Measurements from ENCODE around the gene ULBP1. TPM values are rescaled to one million over a fixed set of nuclear protein-coding genes. Genes with fewer than 3 reads are reported as not detected.
"Not testable (repeated sequence)": the region's sequence is repeated elsewhere in the genome, so short reads cannot be mapped to it uniquely, and the experiment has no call there.

The ULBP1 gene
- total RNA-seq, 1 experiment from 2014 or later, result 3.1 TPM

- Histone ChIP-seq H3K4me1 (ENCODE audit: control insufficient read depth, insufficient read depth, low read length) (peaks cover 8% of the 10 kb centered on the region), H3K4me3 (ENCODE audit: low read depth in 2 of 2, low read length in 2 of 2) (no peak overlapping the region), H3K27me3 (ENCODE audit: control insufficient read depth, insufficient read depth, low read length) (no peaks in the 10 kb centered on the region; the same call in 1 of the 2 replicates), H3K9me3 (ENCODE audit: control insufficient read depth, insufficient read depth, low read depth, low read length) (no peaks in the 10 kb centered on the region), H3K27ac (ENCODE audit: low read length) (no peak overlapping the region), H3K36me3 (ENCODE audit: control insufficient read depth, insufficient read depth, low read length) (no peaks in the 10 kb centered on the region; the same call in 1 of the 2 replicates)
- in situ Hi-C loops (cut with HindIII; ENCODE audit: low pct_unique_long_range_greater_than_20kb, low sequenced_read_pairs) (no loop called here), intact Hi-C loops (cut with micrococcal nuclease; ENCODE audit: unreplicated experiment) (no loop called here)
- no TSS peak for BruUV-seq (replicated peaks)
- ChIA-PET CTCF (no interaction called here), POLR2A (no interaction called here)
- no peak for TF ChIP-seq POLR2AphosphoS5 (IDR thresholded peaks at IDR 0.05; ENCODE audit: low read depth, low read length)
- TF ChIP-seq CTCF (IDR thresholded peaks at IDR 0.05), result no peak
- TF ChIP-seq SIN3A (IDR thresholded peaks at IDR 0.05; ENCODE audit: borderline replicate concordance, insufficient read depth, low read depth, low read length), result no peak
- TF ChIP-seq REST (IDR thresholded peaks at IDR 0.05; ENCODE audit: insufficient read depth in 1 of 2, low read depth in 2 of 2, low read length in 1 of 2), result no peak
- TF ChIP-seq TCF7L2 (IDR thresholded peaks at IDR 0.05; ENCODE audit: low read depth, low read length), result no peak
- DNase-seq (ENCODE audit: low read depth, low spot score) (no peak), ATAC-seq (no peak)
Measured at GRCh38 chr6:150002710-150003109, 39.0 kb downstream of the ULBP1 start.

- BruUV-seq (replicated peaks); in situ Hi-C loops (cut with HindIII; ENCODE audit: low pct_unique_long_range_greater_than_20kb, low sequenced_read_pairs); H3K4me3 ChIP-seq (ENCODE audit: low read depth in 2 of 2, low read length in 2 of 2); CTCF ChIA-PET; H3K36me3 ChIP-seq (ENCODE audit: control insufficient read depth, insufficient read depth, low read length); H3K4me1 ChIP-seq (ENCODE audit: control insufficient read depth, insufficient read depth, low read length); H3K9me3 ChIP-seq (ENCODE audit: control insufficient read depth, insufficient read depth, low read depth, low read length); H3K27me3 ChIP-seq (ENCODE audit: control insufficient read depth, insufficient read depth, low read length); DNase-seq (ENCODE audit: low read depth, low spot score); H3K27ac ChIP-seq (ENCODE audit: low read length); intact Hi-C loops (cut with micrococcal nuclease; ENCODE audit: unreplicated experiment); ATAC-seq; POLR2A ChIA-PET: not testable (repeated sequence)
Measured at GRCh38 chr6:150003599-150003998, 39.9 kb downstream of the ULBP1 start.

DNA sequence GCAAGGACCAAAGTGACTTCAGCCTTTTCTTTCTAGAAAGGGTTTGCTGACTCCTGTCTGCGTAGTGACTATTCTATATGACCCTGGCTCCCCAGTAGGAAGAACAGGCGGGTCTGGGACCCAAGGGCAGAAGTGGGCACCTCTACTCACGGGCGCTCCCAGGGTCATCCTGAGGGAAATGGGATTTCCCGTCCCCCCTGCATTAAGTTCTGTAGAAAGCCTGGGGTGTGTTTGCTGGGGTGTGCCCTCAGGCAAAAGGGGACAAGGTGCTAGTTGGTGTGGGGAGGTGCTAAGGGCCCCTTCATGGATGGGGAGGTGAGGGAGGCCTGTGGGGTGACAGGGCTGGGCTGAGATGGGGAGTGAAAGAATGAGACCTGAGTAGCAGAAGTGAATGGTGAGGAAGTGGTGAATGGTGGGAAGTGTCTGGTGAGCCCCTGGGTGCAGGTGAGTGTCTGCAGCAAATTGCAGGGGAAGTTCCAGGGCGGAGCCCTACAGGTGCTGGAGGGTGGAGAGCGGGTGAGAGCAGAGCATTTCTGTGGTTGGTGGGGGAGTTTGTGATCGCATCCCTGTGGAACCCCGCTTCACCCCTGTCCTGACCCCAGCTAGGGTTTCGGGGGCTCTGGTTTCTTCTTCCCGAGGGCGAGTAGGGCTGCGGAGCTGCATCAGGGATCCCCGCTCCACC lies 40.5 kb downstream of the ULBP1 start:
- ATAC-seq, result no peak; the same call in 1 of the 2 replicates
- Histone ChIP-seq H3K9me3 (ENCODE audit: control insufficient read depth, insufficient read depth, low read depth, low read length) (no peaks in the 10 kb centered on the region), H3K4me1 (ENCODE audit: control insufficient read depth, insufficient read depth, low read length) (peaks cover 8% of the 10 kb centered on the region), H3K36me3 (ENCODE audit: control insufficient read depth, insufficient read depth, low read length) (no peaks in the 10 kb centered on the region; the same call in 1 of the 2 replicates), H3K27ac (ENCODE audit: low read length) (no peak overlapping the region; the same call in 1 of the 2 replicates), H3K4me3 (ENCODE audit: low read depth in 2 of 2, low read length in 2 of 2) (peak overlapping the region; percentile 67 to 72), H3K27me3 (ENCODE audit: control insufficient read depth, insufficient read depth, low read length) (no peaks in the 10 kb centered on the region; the same call in 1 of the 2 replicates)
- no peak for DNase-seq (ENCODE audit: low read depth, low spot score)
- CTCF ChIA-PET, result no interaction called here
- BruUV-seq (replicated peaks), result no TSS peak
- TF ChIP-seq SIN3A (IDR thresholded peaks at IDR 0.05; ENCODE audit: borderline replicate concordance, insufficient read depth, low read depth, low read length) (no peak), POLR2AphosphoS5 (IDR thresholded peaks at IDR 0.05; ENCODE audit: low read depth, low read length) (no peak), TCF7L2 (IDR thresholded peaks at IDR 0.05; ENCODE audit: low read depth, low read length) (no peak), REST (IDR thresholded peaks at IDR 0.05; ENCODE audit: insufficient read depth in 1 of 2, low read depth in 2 of 2, low read length in 1 of 2) (no peak), CTCF (IDR thresholded peaks at IDR 0.05) (no peak)
- in situ Hi-C loops (cut with HindIII; ENCODE audit: low pct_unique_long_range_greater_than_20kb, low sequenced_read_pairs), result no loop called here
- intact Hi-C loops (cut with micrococcal nuclease; ENCODE audit: unreplicated experiment), result no loop called here
- POLR2A ChIA-PET, result no interaction called here
